Astrocyte (in vitro differentiated cells and primary cell): ENCODE data around the gene IQSEC3.

Experiments used
- CTCF ChIP-seq: IDR thresholded peaks from 2 replicates; pipeline ENCODE4 v1.5.1; 2011; ENCODE audit warnings: low read depth, mild to moderate bottlenecking, inconsistent platforms, low read length, moderate library complexity; ENCODE audit not compliant: insufficient read depth
- EZH2 ChIP-seq: IDR thresholded peaks from 2 replicates; pipeline ENCODE4 v1.6.1; 2012; ENCODE audit warnings: mild to moderate bottlenecking, low read length, inconsistent platforms; ENCODE audit not compliant: insufficient read depth

GRCh38 chr12:125075-125474, 58.5 kb downstream of the IQSEC3 start:
- TF ChIP-seq CTCF (no peak), EZH2 (no peak)
